Measurements from ENCODE around the gene PTPN4. TPM values are rescaled to one million over a fixed set of nuclear protein-coding genes. Genes with fewer than 3 reads are reported as not detected.
A peak's percentile ranks its signal among the peaks of the same experiment; 100 is the strongest.

PTPN4 gene
- total RNA-seq, 2 donors from 2014 or later, result 52.6 to 69.8 TPM

DNA sequence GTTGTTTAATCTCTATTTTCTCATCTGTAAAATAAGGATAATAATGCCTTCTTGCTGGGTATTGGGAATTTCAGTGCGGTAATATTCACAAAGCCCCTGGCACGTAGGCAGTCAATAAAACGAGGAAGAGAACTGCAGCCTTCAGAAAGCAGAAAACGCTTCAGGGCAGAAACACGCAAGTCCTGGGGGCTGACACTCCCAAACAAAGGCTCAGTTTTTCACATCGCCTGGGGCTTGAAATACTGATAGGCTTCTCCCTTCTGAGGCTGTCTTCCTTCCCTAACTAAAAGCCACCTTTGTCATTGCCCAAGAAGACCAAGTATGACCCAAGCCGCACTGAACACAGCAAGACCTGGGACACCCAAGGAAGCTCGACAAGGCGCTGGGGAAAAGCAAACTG lies 48.4 kb upstream of the PTPN4 start:
- Mint-ChIP-seq H3K4me3 (no peak overlapping the region), H3K27ac (no peak overlapping the region), H3K27me3 (ENCODE audit: insufficient read depth) (peaks cover 2% of the 10 kb centered on the region), H3K9me3 (no peaks in the 10 kb centered on the region), H3K4me1 (no peaks in the 10 kb centered on the region), H3K36me3 (ENCODE audit: low read depth) (no peaks in the 10 kb centered on the region)
- no peaks in the 10 kb centered on the region for H3K9me3 ChIP-seq (ENCODE audit: control insufficient read depth, low read length)
- no peaks in the 10 kb centered on the region for H3K4me1 ChIP-seq (ENCODE audit: control insufficient read depth, insufficient read depth, low read length)
- H3K27me3 ChIP-seq (ENCODE audit: control insufficient read depth, insufficient read depth, low read length, poor library complexity, severe bottlenecking), result no peaks in the 10 kb centered on the region
- TF ChIP-seq, protein P1, sequence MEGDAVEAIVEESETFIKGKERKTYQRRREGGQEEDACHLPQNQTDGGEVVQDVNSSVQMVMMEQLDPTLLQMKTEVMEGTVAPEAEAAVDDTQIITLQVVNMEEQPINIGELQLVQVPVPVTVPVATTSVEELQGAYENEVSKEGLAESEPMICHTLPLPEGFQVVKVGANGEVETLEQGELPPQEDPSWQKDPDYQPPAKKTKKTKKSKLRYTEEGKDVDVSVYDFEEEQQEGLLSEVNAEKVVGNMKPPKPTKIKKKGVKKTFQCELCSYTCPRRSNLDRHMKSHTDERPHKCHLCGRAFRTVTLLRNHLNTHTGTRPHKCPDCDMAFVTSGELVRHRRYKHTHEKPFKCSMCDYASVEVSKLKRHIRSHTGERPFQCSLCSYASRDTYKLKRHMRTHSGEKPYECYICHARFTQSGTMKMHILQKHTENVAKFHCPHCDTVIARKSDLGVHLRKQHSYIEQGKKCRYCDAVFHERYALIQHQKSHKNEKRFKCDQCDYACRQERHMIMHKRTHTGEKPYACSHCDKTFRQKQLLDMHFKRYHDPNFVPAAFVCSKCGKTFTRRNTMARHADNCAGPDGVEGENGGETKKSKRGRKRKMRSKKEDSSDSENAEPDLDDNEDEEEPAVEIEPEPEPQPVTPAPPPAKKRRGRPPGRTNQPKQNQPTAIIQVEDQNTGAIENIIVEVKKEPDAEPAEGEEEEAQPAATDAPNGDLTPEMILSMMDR (conservative IDR thresholded peaks at IDR 0.05), result no peak
- H3K27ac ChIP-seq (ENCODE audit: low read depth, low read length), result no peak overlapping the region
- no peak overlapping the region for H3K4me3 ChIP-seq (ENCODE audit: low read length)
- 92 to 95% methylated on average over 7 to 9 of the region's 9 CpGs for WGBS, 2 experiments (ENCODE audit: insufficient coverage in 1 of 2, insufficient read length in 1 of 2)
- DNase-seq, result peak; percentile 22
- H3K36me3 ChIP-seq (ENCODE audit: control insufficient read depth, insufficient read depth, low read length), result no peaks in the 10 kb centered on the region
- H3K9ac ChIP-seq (ENCODE audit: extremely low read depth, low read length, poor library complexity, severe bottlenecking), result no peak overlapping the region

DNA sequence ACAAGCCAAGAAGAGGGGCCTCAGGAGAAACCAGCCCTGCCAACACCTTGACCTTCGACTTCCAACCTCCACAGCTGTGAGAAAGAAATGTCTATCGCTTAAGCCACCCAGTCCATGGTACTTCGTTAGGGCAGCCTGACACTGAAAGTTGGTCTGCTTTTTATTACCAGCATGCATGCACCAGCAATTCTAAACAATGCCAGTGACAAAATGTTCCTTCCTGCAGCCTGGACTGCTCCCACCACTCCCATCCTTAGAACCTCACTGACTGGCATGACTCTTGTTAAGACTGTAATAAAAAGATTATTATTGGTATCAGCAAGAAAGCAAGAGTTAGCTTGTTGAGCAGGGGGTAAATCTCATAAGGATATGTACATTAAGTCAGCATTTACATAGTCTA lies 47.2 kb upstream of the PTPN4 start:
- peaks cover 2% of the 10 kb centered on the region for H3K27me3 Mint-ChIP-seq (ENCODE audit: insufficient read depth)

DNA sequence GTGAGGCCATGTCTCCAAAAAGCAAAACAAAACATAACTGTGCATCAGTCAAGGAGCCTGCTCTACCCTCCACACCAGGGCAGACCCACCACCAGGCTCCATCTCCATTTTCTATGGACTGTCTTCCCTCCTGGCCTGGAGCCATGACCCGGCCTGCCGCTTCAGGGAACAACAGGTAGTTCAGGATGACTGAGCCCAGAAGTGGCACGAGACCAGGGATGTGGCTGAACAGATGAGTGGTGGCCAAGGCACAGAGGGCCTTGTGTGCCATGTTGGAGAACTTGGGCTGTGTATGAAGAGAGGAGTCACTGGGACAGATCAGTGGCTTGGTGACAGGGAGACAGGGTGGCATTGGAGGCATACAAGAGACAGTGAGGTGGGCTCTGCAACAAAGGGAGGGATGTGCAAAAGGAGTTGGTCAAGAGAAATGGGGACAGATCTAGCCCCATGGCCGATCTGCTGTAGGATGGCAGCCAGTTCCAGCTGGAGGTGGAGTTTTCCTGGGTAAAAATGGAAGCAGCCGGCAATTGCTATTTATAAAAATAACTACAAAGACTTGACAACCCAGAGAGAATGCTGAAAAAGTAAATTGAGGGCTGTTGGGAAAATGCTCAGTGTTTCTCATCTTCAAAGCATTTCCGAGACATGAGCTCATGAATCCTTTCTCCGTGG lies 45.8 kb upstream of the PTPN4 start:
- H3K27ac Mint-ChIP-seq, result no peak overlapping the region
- TF ChIP-seq, protein P1 (conservative IDR thresholded peaks at IDR 0.05), result no peak

More for the DNA sequence above, 47.2 kb upstream of the PTPN4 start:
- no peak overlapping the region for H3K4me3 ChIP-seq (ENCODE audit: low read length)
- WGBS, 2 experiments (ENCODE audit: insufficient coverage in 1 of 2, insufficient read length in 1 of 2), result 93% methylated on average over 3 of the region's 3 CpGs
- no peak overlapping the region for H3K9ac ChIP-seq (ENCODE audit: extremely low read depth, low read length, poor library complexity, severe bottlenecking)
- H3K9me3 Mint-ChIP-seq, result no peaks in the 10 kb centered on the region
- no peak overlapping the region for H3K27ac Mint-ChIP-seq
- TF ChIP-seq, protein P1 (conservative IDR thresholded peaks at IDR 0.05), result no peak
- no peaks in the 10 kb centered on the region for H3K4me1 Mint-ChIP-seq
- H3K27ac ChIP-seq (ENCODE audit: low read depth, low read length), result no peak overlapping the region
- DNase-seq, result peak; percentile 12
- no peak overlapping the region for H3K4me3 Mint-ChIP-seq
- H3K4me1 ChIP-seq (ENCODE audit: control insufficient read depth, insufficient read depth, low read length), result no peaks in the 10 kb centered on the region
- H3K27me3 ChIP-seq (ENCODE audit: control insufficient read depth, insufficient read depth, low read length, poor library complexity, severe bottlenecking), result no peaks in the 10 kb centered on the region
- no peaks in the 10 kb centered on the region for H3K36me3 Mint-ChIP-seq (ENCODE audit: low read depth)
- H3K36me3 ChIP-seq (ENCODE audit: control insufficient read depth, insufficient read depth, low read length), result no peaks in the 10 kb centered on the region
- H3K9me3 ChIP-seq (ENCODE audit: control insufficient read depth, low read length), result no peaks in the 10 kb centered on the region

More for the DNA sequence above, 45.8 kb upstream of the PTPN4 start:
- no peak overlapping the region for H3K9ac ChIP-seq (ENCODE audit: extremely low read depth, low read length, poor library complexity, severe bottlenecking)
- H3K27ac ChIP-seq (ENCODE audit: low read depth, low read length), result no peak overlapping the region
- H3K9me3 ChIP-seq (ENCODE audit: control insufficient read depth, low read length), result no peaks in the 10 kb centered on the region
- Mint-ChIP-seq H3K9me3 (no peaks in the 10 kb centered on the region), H3K4me1 (no peaks in the 10 kb centered on the region), H3K4me3 (no peak overlapping the region), H3K27me3 (ENCODE audit: insufficient read depth) (peaks cover 2% of the 10 kb centered on the region), H3K36me3 (ENCODE audit: low read depth) (no peaks in the 10 kb centered on the region)
- H3K27me3 ChIP-seq (ENCODE audit: control insufficient read depth, insufficient read depth, low read length, poor library complexity, severe bottlenecking), result no peaks in the 10 kb centered on the region
- H3K4me1 ChIP-seq (ENCODE audit: control insufficient read depth, insufficient read depth, low read length), result no peaks in the 10 kb centered on the region
- DNase-seq, result peak; percentile 22
- H3K4me3 ChIP-seq (ENCODE audit: low read length), result no peak overlapping the region
- WGBS, 2 experiments (ENCODE audit: insufficient coverage in 1 of 2, insufficient read length in 1 of 2), result 89 to 95% methylated on average over 5 to 7 of the region's 7 CpGs
- H3K36me3 ChIP-seq (ENCODE audit: control insufficient read depth, insufficient read depth, low read length), result no peaks in the 10 kb centered on the region

All from endodermal cell (in vitro differentiated cells).